IPS DF 4.7 (cell line): ENCODE data around the gene ADGRG3.

ENCODE experiments used
- DNase-seq: peaks from one replicate; pipeline ENCODE4 v3.0.0-alpha.2; 2013; ENCODE audit warnings: low spot score; ENCODE audit errors: extremely low read depth

Gene ADGRG3

DNA sequence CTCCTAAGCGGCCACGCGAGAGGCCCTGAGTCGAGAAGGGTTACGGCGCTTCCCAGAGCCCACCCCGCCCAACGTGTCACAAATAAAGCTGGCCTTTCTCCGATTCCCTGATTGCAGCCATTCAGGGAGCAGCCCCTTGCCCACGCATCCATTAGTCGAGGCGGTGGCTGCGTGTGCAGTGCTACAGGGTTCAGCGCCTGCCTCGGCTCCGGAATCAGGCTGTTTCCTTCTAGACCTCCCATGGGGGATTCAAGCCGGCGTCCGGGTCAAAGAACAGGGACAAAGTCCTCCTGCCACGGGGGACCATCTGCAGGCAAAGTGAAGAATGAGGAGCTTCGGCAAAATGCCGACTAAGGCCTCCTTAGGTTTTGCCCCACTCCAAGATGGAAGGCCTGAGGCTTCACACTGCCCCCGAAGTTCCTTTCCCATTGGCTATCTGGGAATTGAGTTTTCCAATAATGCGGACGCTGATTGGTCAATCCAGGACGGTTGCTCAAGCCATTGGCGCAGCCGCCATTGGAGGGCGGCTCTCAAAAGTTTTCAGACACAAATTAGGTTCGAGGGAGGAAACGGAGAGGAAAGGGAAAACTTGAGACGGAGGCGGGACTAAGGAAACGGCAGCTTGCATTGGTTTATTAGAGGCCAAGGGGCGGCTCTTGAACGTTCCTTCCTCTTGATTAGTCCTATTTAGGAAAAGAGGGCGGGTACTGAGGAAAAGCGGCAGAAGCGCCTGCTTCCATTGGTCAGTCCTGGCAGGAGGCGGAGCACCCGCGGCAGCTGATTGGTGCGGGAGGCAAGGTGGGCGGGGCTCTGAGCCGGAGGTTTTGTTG lies 67.0 kb downstream of the ADGRG3 start:
- DNase-seq, result peak; percentile 100

DNA sequence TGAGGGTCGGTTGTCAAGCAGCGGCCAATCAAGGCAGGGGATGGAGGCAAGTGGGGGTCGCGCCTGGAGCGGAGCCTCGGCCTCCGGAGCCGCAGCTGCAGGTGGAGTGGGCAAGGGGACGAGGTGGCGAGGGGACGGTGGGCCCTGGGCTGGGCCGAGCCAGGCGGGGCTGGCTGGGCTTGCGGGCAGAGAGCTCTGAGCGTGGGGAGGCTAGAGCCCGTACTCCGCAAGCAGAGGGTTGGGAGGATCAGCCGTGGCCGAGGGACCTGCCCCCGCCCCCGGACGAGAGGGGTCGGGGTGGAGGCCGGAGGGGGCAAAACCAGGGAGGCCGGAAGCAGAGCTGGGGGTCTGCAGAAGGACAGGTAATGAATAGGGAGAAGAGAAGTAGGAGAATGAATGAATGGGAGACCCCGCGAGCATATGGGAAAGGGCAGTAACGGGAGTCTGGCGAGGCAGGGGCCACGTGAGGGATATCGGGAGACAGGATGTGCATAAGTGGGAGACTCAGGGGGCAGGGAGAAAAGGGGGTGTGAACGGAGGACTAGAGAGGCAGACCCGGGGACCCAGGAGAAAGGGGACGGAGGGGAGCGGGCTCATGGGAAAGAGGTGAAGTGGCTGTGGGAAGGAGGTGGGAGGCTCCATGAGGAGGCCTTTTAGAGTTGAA lies 67.8 kb downstream of the ADGRG3 start, which contains the start of gene KATNB1:
Gene KATNB1, plus strand, starts transcription at position 16 of the 664 bp plus-strand sequence. CDS start 1,474 bp downstream, outside the sequence.
- DNase-seq, result no peak

DNA sequence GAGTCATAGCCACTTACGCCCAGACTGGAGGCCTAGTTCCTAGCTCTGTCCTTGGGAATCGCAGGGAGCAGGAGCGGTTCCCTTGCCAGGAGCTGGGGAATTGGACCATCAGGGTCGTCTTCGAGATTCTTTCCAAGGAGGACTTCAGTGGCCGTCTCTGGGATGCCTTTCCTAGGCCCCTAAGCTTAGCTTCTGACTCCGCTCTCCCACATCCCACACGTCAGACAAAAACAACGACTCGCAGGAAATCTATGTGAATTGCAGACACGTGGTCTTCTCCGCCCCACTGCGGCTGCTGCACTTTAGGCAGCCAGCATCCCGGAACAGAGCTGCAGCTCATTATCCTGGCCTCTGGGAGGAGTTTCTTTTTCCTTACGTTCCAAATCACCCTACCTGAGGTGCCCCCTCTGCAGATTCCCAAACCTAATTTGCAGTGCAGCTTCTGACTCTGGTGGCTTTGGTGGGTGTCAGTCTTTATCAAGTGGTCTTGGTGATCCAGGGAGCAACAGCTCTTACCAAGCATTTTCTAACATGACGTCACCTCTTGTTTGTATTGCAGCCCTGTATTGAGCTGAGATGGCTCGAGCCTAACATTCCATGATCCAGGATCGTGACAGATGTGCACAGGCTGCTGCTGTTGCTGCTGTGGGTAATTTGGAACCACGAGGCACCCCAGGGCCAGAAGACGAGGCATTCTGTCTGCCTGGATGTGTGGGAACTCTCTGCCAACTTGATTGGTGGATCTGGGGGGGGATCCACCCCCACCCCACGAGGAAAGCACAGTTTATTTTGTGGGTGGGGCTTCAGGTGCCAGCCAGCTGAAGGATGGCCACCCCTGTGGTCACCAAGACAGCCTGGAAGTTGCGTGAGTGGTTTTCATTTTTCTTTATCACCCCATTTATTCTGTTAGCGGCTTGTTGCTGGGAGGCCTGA lies 68.6 kb downstream of the ADGRG3 start:
- DNase-seq, result no peak

DNA sequence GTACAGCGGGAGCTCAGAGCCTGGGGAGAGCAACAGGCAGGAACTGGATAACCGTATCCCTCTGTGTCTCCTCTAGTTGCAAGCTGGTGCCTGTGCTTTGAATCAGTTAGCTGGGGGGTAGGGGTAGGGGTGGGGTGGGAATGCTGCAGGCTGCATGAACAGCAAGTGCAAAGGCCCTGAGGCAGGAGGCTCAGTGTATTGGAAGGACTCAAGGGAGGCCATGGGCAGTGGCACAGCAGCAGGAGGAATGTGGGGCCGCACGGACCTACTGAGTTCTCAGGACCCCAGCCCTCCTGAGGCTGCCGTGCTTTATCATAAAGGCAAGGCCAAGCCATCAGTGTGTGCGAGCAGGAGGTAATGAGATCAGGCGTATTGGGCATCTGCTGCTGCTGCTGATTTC lies 70.7 kb downstream of the ADGRG3 start:
- DNase-seq, result no peak
